Kidney (tissue), 14 donors: ENCODE results near the gene FAM193A. TPM values are rescaled to one million over a fixed set of nuclear protein-coding genes. Genes with fewer than 3 reads are reported as not detected.
A peak's percentile ranks its signal among the peaks of the same experiment; 100 is the strongest.

ENCODE experiments used
- DNase-seq, 5 donors: peaks; one replicate each; pipeline ENCODE4 v3.0.0-alpha.2; 2013 to 2020
- FAIRE-seq: peaks from 2 replicates; lab custom pipeline; 2012; peaks lifted over from hg19 to GRCh38; lab: Jason Lieb, UNC
- H3K27ac ChIP-seq, 2 donors: one replicate each; pipeline ENCODE4 v1.7.0; 2013; ENCODE audit warnings: low read depth in 2 of 2, low read length in 2 of 2, inconsistent platforms in 1 of 2
- H3K27me3 ChIP-seq: one replicate; pipeline ENCODE4 v1.7.1; 2013; ENCODE audit warnings: low read length, inconsistent platforms; ENCODE audit not compliant: control insufficient read depth, insufficient read depth
- H3K36me3 ChIP-seq, 3 donors: one replicate each; pipeline versions ENCODE4 v1.7.0 to v1.7.1; 2013; ENCODE audit warnings: low read length in 3 of 3, control low read depth in 1 of 3, inconsistent platforms in 1 of 3; ENCODE audit not compliant: insufficient read depth in 3 of 3, control insufficient read depth in 2 of 3
- H3K4me1 ChIP-seq, 3 donors: one replicate each; pipeline versions ENCODE4 v1.7.0 to v1.7.1; 2013; ENCODE audit warnings: low read length in 3 of 3, inconsistent platforms in 1 of 3, low read depth in 1 of 3; ENCODE audit not compliant: control insufficient read depth in 2 of 3, insufficient read depth in 2 of 3
- H3K4me3 ChIP-seq, 3 donors: one replicate each; pipeline versions ENCODE4 v1.7.0 to v1.8.1; 2013; ENCODE audit warnings: low read length in 3 of 3, control low read depth in 1 of 3, inconsistent platforms in 1 of 3
- H3K9ac ChIP-seq, 3 donors: one replicate each; pipeline versions ENCODE4 v1.7.0 to v1.7.1; 2013; ENCODE audit warnings: low read length in 3 of 3, control low read depth in 1 of 3, inconsistent platforms in 1 of 3
- H3K9me3 ChIP-seq, 3 donors: one replicate each; pipeline versions ENCODE4 v1.7.0 to v1.7.1; 2013; ENCODE audit warnings: low read length in 3 of 3, control low read depth in 1 of 3, inconsistent platforms in 1 of 3; ENCODE audit not compliant: control insufficient read depth in 2 of 3, insufficient read depth in 1 of 3
- intact Hi-C: fragments of 100-400 bp; cut with DNase I; formaldehyde crosslinking; loops from one replicate; pipeline ENCODE4 v1.11.1; 2022
- polyA plus RNA-seq: library from polyadenylated mRNA; stranded (reverse); fragments of 350-450 nt; fragmentation: Illumina TruSeq; extraction: RNeasy Lipid Tissue Mini Kit (QIAGEN cat#74804); gene quantifications from one replicate; pipeline ENCODE4 v1.2.3, GENCODE V29; 2014; ENCODE audit warnings: low read depth, low replicate concordance; ENCODE audit not compliant: insufficient read depth
- total RNA-seq: library from RNA; stranded (reverse); fragmentation: NEBNext Ultra II Directional; extraction: Animal tissue kit (Norgen Biotek cat#: 25700); gene quantifications from one replicate; pipeline ENCODE4 v1.2.1, GENCODE V29; 2021
- TF ChIP-seq, protein P1 (sequence below): IDR thresholded peaks from 3 replicates; pipeline ENCODE4 v1.5.1; 2012; ENCODE audit warnings: mild to moderate bottlenecking, moderate library complexity, borderline replicate concordance; ENCODE audit not compliant: insufficient read depth; ENCODE audit errors: extremely low read depth
- donor health status: control.
- donor health status: control.
- donor health status: control.
- donor health status: control.
- donor health status: control.
- donor health status: DM: yes; HTN: yes; CAD: no.
- donor health status: Normal renal cell carcinoma (clear cell type).

Gene FAM193A
- total and polyA plus RNA-seq, 2 donors from 2014 or later, result 6.3 to 29.3 TPM

DNA sequence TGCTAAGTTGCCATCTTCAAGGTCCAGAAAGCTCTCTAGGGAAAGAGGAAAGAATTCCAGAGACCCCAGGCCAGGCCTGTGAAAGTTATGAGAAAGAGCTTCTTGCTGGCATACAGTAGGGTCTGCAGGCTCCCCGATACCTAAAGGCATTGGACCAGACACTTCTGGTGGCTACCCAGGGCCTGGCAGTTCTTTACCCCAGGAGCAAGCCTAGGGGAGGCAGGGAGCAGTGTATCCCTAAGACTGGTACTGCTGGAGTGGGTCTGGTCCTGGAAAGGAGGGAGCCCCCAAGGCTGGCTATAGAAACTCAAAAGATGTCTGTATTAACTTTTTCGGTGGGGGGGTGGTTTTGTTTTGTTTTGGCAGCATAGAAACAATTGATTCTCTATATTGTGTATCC is 19.8 kb upstream of the FAM193A start:
- Histone ChIP-seq H3K4me3 (no peak overlapping the region), H3K9ac (no peak overlapping the region), H3K36me3 (peaks cover 0 to 24% (median 20%) of the 10 kb centered on the region in 3 donors), H3K9me3 (no peaks in the 10 kb centered on the region), H3K27ac (peak overlapping the region in 1 of 2 donors; percentile 23), H3K27me3 (no peaks in the 10 kb centered on the region), H3K4me1 (peaks cover 0 to 7% (median 6%) of the 10 kb centered on the region in 3 donors)
- DNase-seq (no peak), FAIRE-seq (no peak)
- intact Hi-C loops, result no loop called here
- TF ChIP-seq, protein P1, sequence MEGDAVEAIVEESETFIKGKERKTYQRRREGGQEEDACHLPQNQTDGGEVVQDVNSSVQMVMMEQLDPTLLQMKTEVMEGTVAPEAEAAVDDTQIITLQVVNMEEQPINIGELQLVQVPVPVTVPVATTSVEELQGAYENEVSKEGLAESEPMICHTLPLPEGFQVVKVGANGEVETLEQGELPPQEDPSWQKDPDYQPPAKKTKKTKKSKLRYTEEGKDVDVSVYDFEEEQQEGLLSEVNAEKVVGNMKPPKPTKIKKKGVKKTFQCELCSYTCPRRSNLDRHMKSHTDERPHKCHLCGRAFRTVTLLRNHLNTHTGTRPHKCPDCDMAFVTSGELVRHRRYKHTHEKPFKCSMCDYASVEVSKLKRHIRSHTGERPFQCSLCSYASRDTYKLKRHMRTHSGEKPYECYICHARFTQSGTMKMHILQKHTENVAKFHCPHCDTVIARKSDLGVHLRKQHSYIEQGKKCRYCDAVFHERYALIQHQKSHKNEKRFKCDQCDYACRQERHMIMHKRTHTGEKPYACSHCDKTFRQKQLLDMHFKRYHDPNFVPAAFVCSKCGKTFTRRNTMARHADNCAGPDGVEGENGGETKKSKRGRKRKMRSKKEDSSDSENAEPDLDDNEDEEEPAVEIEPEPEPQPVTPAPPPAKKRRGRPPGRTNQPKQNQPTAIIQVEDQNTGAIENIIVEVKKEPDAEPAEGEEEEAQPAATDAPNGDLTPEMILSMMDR, result no peak

DNA sequence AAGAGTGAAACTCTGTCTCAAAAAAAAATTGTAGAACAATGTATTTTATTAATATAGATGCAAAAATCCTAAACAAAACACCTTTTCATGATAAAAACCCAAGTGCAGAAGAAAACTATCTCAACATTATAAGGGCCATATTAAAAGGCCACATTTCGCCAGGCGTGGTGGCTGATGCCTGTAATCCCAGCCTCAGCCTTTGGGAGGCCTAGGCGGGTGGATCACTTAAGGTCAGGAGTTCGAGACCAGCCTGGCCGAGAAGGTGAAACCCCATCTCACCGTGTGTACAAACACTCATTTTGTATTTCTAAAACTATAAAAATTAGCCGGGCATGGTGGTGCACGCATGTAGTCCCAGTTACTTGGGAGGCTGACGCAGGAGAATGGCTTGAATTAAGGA is 9.9 kb upstream of the FAM193A start:
- Histone ChIP-seq H3K4me3 (no peak overlapping the region), H3K9ac (no peak overlapping the region), H3K27ac (no peak overlapping the region), H3K27me3 (no peaks in the 10 kb centered on the region), H3K36me3 (no peaks in the 10 kb centered on the region), H3K4me1 (no peaks in the 10 kb centered on the region), H3K9me3 (no peaks in the 10 kb centered on the region)
- no peak for DNase-seq
- FAIRE-seq, result no peak
- intact Hi-C loops, result no loop called here
- TF ChIP-seq, protein P1, result no peak

DNA sequence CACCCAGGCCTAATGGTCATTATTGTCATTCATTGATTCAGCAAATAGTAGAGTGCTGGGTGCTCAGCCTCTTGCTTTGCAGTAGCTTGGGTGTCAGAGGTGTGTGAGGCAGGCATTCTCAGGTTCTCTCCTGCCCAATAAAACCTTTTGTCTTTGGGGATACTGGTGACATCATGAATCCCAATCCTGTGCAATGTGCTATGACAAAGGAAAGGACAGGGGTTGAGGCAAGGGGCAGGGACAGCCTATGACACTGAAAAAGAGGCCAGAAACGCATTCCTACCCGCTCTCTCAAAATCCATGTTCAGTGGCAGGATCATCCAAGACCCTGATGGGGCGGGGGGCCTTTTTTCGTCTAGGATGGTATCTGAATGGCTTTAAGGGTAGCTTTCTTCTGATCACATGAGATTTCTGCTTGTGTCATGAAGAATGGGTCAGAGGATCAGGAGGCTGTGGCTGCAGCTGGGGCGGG is 1.5 kb upstream of the FAM193A start:
- peak overlapping the region in 1 of 2 donors; percentile 73 for H3K27ac ChIP-seq
- FAIRE-seq, result no peak
- intact Hi-C loops, result no loop called here
- H3K9ac ChIP-seq, result peak overlapping the region in 2 of 3 donors; percentile 30 to 87
- DNase-seq, result peak in 3 of 5 donors; percentile 22 to 44 (median 43)
- peak overlapping the region; percentile 54 to 86 (median 61) for H3K4me3 ChIP-seq
- TF ChIP-seq, protein P1, result no peak
- H3K4me1 ChIP-seq, result peaks cover 0 to 8% (median 3%) of the 10 kb centered on the region in 3 donors
- H3K9me3 ChIP-seq, result no peaks in the 10 kb centered on the region
- no peaks in the 10 kb centered on the region for H3K27me3 ChIP-seq
- H3K36me3 ChIP-seq, result no peaks in the 10 kb centered on the region
